D721Med (cell line): ENCODE data around the gene TXN2.

ENCODE experiments used
- DNase-seq: peaks from one replicate; pipeline ENCODE4 v3.0.0; 2011; ENCODE audit warnings: low spot score; ENCODE audit not compliant: insufficient read length
- FAIRE-seq: peaks from 2 replicates; lab custom pipeline; 2011; peaks lifted over from hg19 to GRCh38; lab: Jason Lieb, UNC
- TF ChIP-seq, protein P1 (sequence below): IDR thresholded peaks from 2 replicates; pipeline ENCODE4 v1.5.1; 2012; ENCODE audit warnings: mild to moderate bottlenecking, control low read depth; ENCODE audit not compliant: insufficient read depth; ENCODE audit errors: missing control alignments

Gene TXN2

DNA sequence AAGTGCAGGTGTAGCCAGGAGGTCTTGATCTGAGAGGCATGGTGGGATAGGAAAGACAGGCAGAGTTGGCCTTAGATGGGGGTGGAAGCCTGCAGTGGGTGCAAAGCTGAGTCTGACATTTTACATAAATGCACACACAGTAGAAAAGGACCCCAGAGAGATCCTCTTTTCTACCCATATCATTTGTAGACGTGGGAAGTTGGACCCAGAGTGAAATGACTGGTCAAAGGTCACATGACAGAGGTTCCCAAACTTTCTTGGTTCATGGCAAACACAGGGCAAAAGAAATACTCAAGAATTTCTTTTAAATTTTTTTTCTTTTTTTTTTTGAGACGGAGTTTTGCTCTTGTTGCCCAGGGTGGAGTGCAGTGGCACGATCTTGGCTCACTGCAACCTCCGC is 31.6 kb upstream of the TXN2 start:
- FAIRE-seq (no peak), DNase-seq (no peak)
- TF ChIP-seq, protein P1, sequence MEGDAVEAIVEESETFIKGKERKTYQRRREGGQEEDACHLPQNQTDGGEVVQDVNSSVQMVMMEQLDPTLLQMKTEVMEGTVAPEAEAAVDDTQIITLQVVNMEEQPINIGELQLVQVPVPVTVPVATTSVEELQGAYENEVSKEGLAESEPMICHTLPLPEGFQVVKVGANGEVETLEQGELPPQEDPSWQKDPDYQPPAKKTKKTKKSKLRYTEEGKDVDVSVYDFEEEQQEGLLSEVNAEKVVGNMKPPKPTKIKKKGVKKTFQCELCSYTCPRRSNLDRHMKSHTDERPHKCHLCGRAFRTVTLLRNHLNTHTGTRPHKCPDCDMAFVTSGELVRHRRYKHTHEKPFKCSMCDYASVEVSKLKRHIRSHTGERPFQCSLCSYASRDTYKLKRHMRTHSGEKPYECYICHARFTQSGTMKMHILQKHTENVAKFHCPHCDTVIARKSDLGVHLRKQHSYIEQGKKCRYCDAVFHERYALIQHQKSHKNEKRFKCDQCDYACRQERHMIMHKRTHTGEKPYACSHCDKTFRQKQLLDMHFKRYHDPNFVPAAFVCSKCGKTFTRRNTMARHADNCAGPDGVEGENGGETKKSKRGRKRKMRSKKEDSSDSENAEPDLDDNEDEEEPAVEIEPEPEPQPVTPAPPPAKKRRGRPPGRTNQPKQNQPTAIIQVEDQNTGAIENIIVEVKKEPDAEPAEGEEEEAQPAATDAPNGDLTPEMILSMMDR, result no peak

DNA sequence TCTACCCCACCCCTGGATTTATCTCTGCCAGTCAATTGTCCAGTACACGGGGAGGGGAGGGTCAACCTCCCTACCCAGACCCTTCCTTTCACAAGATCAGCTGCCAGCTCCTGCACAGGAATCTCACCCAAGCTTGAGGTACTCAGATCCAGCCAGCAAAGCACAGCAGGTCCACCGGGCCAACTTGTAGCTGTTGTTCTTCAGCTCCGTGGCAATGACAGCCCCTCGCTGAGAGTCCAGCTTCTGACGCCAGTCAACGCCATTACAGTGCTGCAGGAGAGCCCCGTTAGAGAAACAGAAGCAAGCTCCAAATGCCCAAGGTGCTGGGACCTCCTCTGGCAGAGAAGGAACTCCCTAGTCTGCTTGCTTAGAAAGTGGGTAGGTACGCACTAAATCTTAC is 30.9 kb upstream of the TXN2 start:
- TF ChIP-seq, protein P1, result no peak
- no peak for FAIRE-seq
- DNase-seq, result no peak

DNA sequence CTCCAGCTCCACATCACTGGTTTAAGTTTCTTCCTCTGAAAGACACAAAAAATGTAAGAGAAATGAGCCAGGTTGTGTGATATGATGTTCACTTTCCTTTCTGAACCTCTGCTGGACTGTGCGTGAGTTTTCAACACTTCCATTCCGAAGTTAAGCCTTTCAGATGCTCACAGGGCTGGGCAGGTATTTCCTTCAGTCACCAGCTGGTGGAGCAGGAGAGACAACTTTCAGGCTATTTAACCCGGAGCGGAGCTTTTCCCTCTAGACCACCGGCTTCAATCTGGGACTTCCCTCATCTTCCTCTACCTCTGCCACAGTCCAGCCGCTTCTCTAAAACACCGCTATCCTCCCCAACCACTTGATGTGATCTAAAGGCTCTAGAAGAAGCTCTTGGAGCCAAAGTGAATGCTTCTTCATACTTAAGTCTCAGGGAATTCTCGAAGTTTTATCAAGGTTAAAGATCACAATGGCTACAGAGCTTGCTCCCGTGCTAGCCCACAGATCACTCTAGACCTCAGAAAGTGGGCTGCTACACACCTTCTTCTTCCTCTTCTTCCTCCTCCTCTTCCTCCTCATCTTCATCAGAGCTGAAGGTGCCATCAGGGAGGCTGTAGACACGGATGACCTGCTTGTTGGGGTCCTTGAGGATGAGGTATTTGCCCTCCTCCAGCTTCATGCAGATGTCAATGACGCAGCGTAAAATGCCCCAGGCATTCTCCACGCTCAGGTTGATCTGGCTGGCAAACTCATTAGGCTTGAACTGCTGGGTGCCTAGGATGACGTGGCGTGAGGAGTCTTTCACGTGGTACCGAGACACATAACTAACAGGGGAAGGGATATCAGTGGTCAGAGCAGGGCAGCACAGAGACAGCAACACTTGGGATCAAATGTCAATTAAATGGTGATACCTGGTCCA is 29.8 kb upstream of the TXN2 start:
- no peak for DNase-seq
- FAIRE-seq, result no peak
- TF ChIP-seq, protein P1, result peak; percentile 52

DNA sequence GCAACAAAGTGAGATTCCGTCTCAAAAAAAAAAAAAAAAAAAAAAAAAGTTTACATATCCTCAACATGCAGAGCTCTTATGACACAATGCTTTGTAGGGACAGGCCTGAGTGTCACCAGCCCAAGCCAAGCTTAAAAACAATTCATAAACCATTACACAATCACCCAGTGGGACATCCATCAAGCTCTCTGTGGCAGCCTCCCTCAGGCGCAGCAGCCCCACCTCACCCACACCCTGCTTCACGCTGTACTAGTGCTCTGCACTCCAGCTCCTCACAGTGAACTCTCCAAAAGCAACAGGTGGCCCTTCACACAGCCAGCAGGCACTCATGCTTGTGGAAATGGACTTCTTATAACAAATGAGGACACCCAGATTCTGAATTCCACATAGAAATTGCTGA is 28.9 kb upstream of the TXN2 start:
- FAIRE-seq, result no peak
- DNase-seq, result no peak
- TF ChIP-seq, protein P1, result no peak

DNA sequence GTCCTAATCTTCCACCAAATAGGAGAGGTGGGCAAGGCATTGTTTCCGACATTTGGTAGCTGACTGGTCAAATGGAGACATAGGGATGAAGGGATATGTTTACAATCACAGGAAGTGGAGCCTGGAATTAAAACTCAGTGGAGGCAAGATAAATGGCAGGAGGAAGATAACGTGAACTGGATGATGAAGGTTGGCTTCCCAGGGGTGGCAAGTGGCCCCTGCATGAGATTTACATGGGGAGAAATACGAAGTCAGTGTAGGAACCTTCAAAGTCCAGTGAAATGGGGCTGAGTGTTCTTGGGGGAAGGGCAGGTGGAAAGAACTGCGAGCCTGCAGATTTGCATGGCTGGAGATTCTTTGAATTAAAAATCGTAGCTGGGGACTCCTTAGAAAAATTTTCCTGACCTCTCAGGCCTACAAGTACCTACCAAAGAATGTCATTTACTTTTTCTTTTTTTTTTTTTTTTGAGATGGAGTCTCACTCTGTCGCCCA is 26.1 kb upstream of the TXN2 start:
- no peak for DNase-seq
- FAIRE-seq, result no peak

DNA sequence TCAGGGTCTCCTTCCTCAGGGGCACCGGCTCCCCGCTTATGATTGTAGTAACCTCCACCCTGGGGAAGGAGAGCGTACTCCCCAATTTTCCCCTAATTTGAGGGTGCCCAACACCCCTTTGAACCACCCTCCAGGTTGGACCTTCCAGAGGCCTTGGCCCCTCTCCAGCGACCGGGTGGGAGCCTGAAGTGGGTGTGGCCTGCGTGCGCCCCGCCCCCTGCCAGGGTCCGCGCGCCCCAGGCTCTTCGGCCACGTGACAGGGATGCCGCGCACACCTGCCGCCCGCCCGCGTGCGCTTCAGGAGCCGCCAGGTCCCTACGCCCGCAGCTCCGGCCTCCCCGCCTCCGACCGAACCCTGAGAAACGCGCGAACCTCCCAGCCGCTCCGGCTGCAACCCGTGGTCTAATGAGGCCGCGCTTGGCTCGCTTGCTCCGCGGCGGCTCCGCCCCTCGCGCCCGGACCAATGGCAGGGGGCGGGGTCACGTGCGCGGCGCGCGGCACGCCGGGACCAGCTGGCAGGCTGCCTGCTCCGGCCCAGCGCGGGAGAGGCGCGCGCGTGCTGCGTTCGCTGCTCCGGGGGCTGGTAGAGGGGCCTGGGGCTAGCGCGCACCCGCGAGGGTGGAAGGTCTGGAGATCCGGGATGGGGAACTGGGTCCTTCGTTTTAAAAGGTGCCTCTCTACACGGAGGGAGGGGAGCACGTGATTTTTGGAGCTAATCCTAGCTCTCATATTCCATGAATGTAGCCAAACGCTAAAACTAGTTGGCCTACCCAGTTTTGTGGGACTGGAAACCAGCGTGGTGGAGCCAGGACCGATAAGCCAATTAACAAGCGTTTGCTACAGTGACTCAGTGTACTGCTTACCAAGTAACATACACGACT is 25.4 kb upstream of the TXN2 start, which contains the start of gene FOXRED2:
TSS of gene FOXRED2 (minus strand) at position 404 of the 881 bp plus-strand sequence. CDS start 618 bp downstream, outside the sequence.
- TF ChIP-seq, protein P1, result no peak
- FAIRE-seq (no peak), DNase-seq (no peak)

More for the DNA sequence above, 26.1 kb upstream of the TXN2 start:
- TF ChIP-seq, protein P1, result no peak
